Activated CD8-positive, alpha-beta T cell treated with anti-CD3 and anti-CD28 coated beads, Interleukin-2, amount 10 ng/mL, durations not matched to agents 7 days and 5 days (primary cell): Measurements from ENCODE around the gene MICAL2. TPM values are rescaled to one million over a fixed set of nuclear protein-coding genes. Genes with fewer than 3 reads are reported as not detected.

Experiments used
- ATAC-seq: fragments of 150-1000 bp; cut with Tn5 transposase; one replicate; pipeline ENCODE4 v1.10.0; 2021; ENCODE audit warnings: moderate library complexity
- CTCF ChIA-PET: fragments of 350-600 bp; sonication (Branson Sonifier 250); formaldehyde crosslinking; loops from one replicate; lab custom pipeline; 2021; ENCODE audit warnings: antibody characterized with exemption; lab: Charles Lee
- POLR2A ChIA-PET: fragments of 350-600 bp; sonication (Branson Sonifier 250); formaldehyde crosslinking; loops from one replicate; lab custom pipeline; 2021; ENCODE audit warnings: antibody characterized with exemption; lab: Charles Lee
- DNase-seq: peaks from one replicate; pipeline ENCODE4 v3.0.0-alpha.2; 2020
- H3K27ac Mint-ChIP-seq: one replicate; pipeline ENCODE4 v1.8.0; 2021; ENCODE audit warnings: mild to moderate bottlenecking, mixed read lengths
- H3K27me3 Mint-ChIP-seq: one replicate; pipeline ENCODE4 v1.8.0; 2021; ENCODE audit warnings: low read depth, mixed read lengths
- H3K36me3 Mint-ChIP-seq: one replicate; pipeline ENCODE4 v1.8.0; 2021; ENCODE audit warnings: low read depth, mixed read lengths
- H3K4me1 Mint-ChIP-seq: one replicate; pipeline ENCODE4 v1.8.0; 2021; ENCODE audit warnings: low read depth, mixed read lengths
- H3K4me3 Mint-ChIP-seq: one replicate; pipeline ENCODE4 v1.8.0; 2021; ENCODE audit warnings: mild to moderate bottlenecking, mixed read lengths
- H3K9me3 Mint-ChIP-seq: one replicate; pipeline ENCODE4 v1.8.0; 2022; ENCODE audit warnings: mixed read lengths; ENCODE audit not compliant: insufficient read depth
- total RNA-seq, 2 experiments: library from RNA; stranded (reverse); gene quantifications; one replicate each; pipeline ENCODE4 v1.2.3, GENCODE V29; 2021

Gene MICAL2
- total RNA-seq, 2 experiments from 2014 or later, result 34.9 to 37.5 TPM

GRCh38 chr11:12110714-12111548, 541 bp downstream of the MICAL2 start:
- no peaks in the 10 kb centered on the region for H3K36me3 Mint-ChIP-seq
- DNase-seq (peak; percentile 62), ATAC-seq (peak; percentile 52)
- H3K9me3 Mint-ChIP-seq, result no peaks in the 10 kb centered on the region
- H3K27me3 Mint-ChIP-seq, result no peaks in the 10 kb centered on the region
- H3K27ac Mint-ChIP-seq, result peak overlapping the region; percentile 32
- ChIA-PET POLR2A (interaction anchor here (0.7 to 4.4 kb wide), 7 partner anchors 10 to 97 kb away, joined by 3 to 25 read pairs (median 4); no protein-coding TSS in a partner anchor), CTCF (interaction anchor here (1.3 to 3.4 kb wide), 4 partner anchors 10 to 114 kb away, joined by 4 to 17 read pairs (median 12); no protein-coding TSS in a partner anchor)
- peaks cover 46% of the 10 kb centered on the region for H3K4me1 Mint-ChIP-seq
- peak overlapping the region; percentile 79 for H3K4me3 Mint-ChIP-seq

- no peaks in the 10 kb centered on the region for H3K27me3 Mint-ChIP-seq
- ChIA-PET POLR2A (interaction anchor here (2.5 to 4.4 kb wide), 2 partner anchors 22 to 25 kb away, joined by 8 to 25 read pairs; no protein-coding TSS in a partner anchor), CTCF (interaction anchor here (1.3 to 3.2 kb wide), 2 partner anchors 10 to 113 kb away, joined by 4 to 17 read pairs; no protein-coding TSS in a partner anchor)
- H3K4me1 Mint-ChIP-seq, result peaks cover 46% of the 10 kb centered on the region
- H3K4me3 Mint-ChIP-seq, result peak overlapping the region; percentile 79
- ATAC-seq, result no peak
- H3K9me3 Mint-ChIP-seq, result no peaks in the 10 kb centered on the region
- H3K36me3 Mint-ChIP-seq, result peaks cover 5% of the 10 kb centered on the region
- DNase-seq, result no peak
- no peak overlapping the region for H3K27ac Mint-ChIP-seq
Observed at GRCh38 chr11:12111549-12112520, 1.4 kb downstream of the MICAL2 start.

- ATAC-seq (no peak), DNase-seq (no peak)
- H3K4me1 Mint-ChIP-seq, result peaks cover 52% of the 10 kb centered on the region
- H3K4me3 Mint-ChIP-seq, result no peak overlapping the region
- CTCF ChIA-PET, result no interaction called here
- POLR2A ChIA-PET, result no interaction called here
- no peaks in the 10 kb centered on the region for H3K27me3 Mint-ChIP-seq
- H3K27ac Mint-ChIP-seq, result no peak overlapping the region
- H3K36me3 Mint-ChIP-seq, result peaks cover 5% of the 10 kb centered on the region
- no peaks in the 10 kb centered on the region for H3K9me3 Mint-ChIP-seq
Observed at GRCh38 chr11:12112750-12113149, 2.4 kb downstream of the MICAL2 start.

GRCh38 chr11:12113294-12113693, 2.9 kb downstream of the MICAL2 start:
- H3K27me3 Mint-ChIP-seq, result no peaks in the 10 kb centered on the region
- no peak overlapping the region for H3K4me3 Mint-ChIP-seq
- CTCF ChIA-PET, result no interaction called here

GRCh38 chr11:12114193-12115033, 4.0 kb downstream of the MICAL2 start:
- Mint-ChIP-seq H3K9me3 (no peaks in the 10 kb centered on the region), H3K27ac (no peak overlapping the region), H3K27me3 (no peaks in the 10 kb centered on the region), H3K4me3 (no peak overlapping the region), H3K4me1 (peaks cover 53% of the 10 kb centered on the region), H3K36me3 (peaks cover 8% of the 10 kb centered on the region)
- no peak for DNase-seq
- ATAC-seq, result no peak
- ChIA-PET POLR2A (interaction anchor here (1.0 kb wide), 1 partner anchor 28 kb away, joined by 3 read pairs; no protein-coding TSS in a partner anchor), CTCF (no interaction called here)

More at GRCh38 chr11:12113294-12113693, 2.9 kb downstream of the MICAL2 start:
- Mint-ChIP-seq H3K27ac (no peak overlapping the region), H3K4me1 (peaks cover 56% of the 10 kb centered on the region), H3K9me3 (no peaks in the 10 kb centered on the region), H3K36me3 (peaks cover 6% of the 10 kb centered on the region)
- no peak for ATAC-seq
- POLR2A ChIA-PET, result no interaction called here
- no peak for DNase-seq

GRCh38 chr11:12116425-12117032, 6.1 kb downstream of the MICAL2 start:
- ChIA-PET POLR2A (interaction anchor here (2.0 kb wide), 1 partner anchor 48 kb away, joined by 6 read pairs; no protein-coding TSS in a partner anchor), CTCF (interaction anchor here (0.6 to 3.5 kb wide), 5 partner anchors 83 to 272 kb away, joined by 3 to 17 read pairs (median 3); no protein-coding TSS in a partner anchor)
- ATAC-seq (no peak), DNase-seq (no peak)
- H3K9me3 Mint-ChIP-seq, result no peaks in the 10 kb centered on the region
- peaks cover 8% of the 10 kb centered on the region for H3K36me3 Mint-ChIP-seq
- peaks cover 48% of the 10 kb centered on the region for H3K4me1 Mint-ChIP-seq
- H3K27me3 Mint-ChIP-seq, result no peaks in the 10 kb centered on the region
- no peak overlapping the region for H3K27ac Mint-ChIP-seq
- no peak overlapping the region for H3K4me3 Mint-ChIP-seq

- peaks cover 8% of the 10 kb centered on the region for H3K36me3 Mint-ChIP-seq
- H3K27ac Mint-ChIP-seq, result no peak overlapping the region
- peaks cover 47% of the 10 kb centered on the region for H3K4me1 Mint-ChIP-seq
- DNase-seq, result no peak
- CTCF ChIA-PET, result interaction anchor here (0.6 to 3.5 kb wide), 6 partner anchors 82 to 272 kb away, joined by 3 to 17 read pairs (median 4); no protein-coding TSS in a partner anchor
- no peak for ATAC-seq
- POLR2A ChIA-PET, result interaction anchor here (0.7 to 2.0 kb wide), 3 partner anchors 23 to 105 kb away, joined by 3 to 6 read pairs (median 3); no protein-coding TSS in a partner anchor
- H3K27me3 Mint-ChIP-seq, result no peaks in the 10 kb centered on the region
- H3K9me3 Mint-ChIP-seq, result no peaks in the 10 kb centered on the region
- no peak overlapping the region for H3K4me3 Mint-ChIP-seq
Observed at GRCh38 chr11:12117200-12117599, 6.8 kb downstream of the MICAL2 start.

GRCh38 chr11:12117611-12118010, 7.2 kb downstream of the MICAL2 start:
- H3K27me3 Mint-ChIP-seq, result no peaks in the 10 kb centered on the region
- no peak for ATAC-seq
- H3K4me3 Mint-ChIP-seq, result no peak overlapping the region
- ChIA-PET POLR2A (interaction anchor here (0.7 to 2.0 kb wide), 3 partner anchors 23 to 105 kb away, joined by 3 to 6 read pairs (median 3); no protein-coding TSS in a partner anchor), CTCF (interaction anchor here (1.4 to 3.5 kb wide), 2 partner anchors 107 to 118 kb away, joined by 5 to 17 read pairs; no protein-coding TSS in a partner anchor)
- no peak for DNase-seq
- H3K9me3 Mint-ChIP-seq, result no peaks in the 10 kb centered on the region
- H3K36me3 Mint-ChIP-seq, result peaks cover 8% of the 10 kb centered on the region
- peaks cover 46% of the 10 kb centered on the region for H3K4me1 Mint-ChIP-seq
- no peak overlapping the region for H3K27ac Mint-ChIP-seq

GRCh38 chr11:12118949-12119348, 8.6 kb downstream of the MICAL2 start:
- Mint-ChIP-seq H3K36me3 (peaks cover 8% of the 10 kb centered on the region), H3K9me3 (no peaks in the 10 kb centered on the region), H3K27me3 (no peaks in the 10 kb centered on the region), H3K4me3 (no peak overlapping the region), H3K27ac (no peak overlapping the region), H3K4me1 (peaks cover 43% of the 10 kb centered on the region)
- ChIA-PET CTCF (interaction anchor here (0.6 to 3.5 kb wide), 4 partner anchors 29 to 117 kb away, joined by 3 to 17 read pairs (median 4); no protein-coding TSS in a partner anchor), POLR2A (no interaction called here)
- ATAC-seq (no peak), DNase-seq (no peak)

- ChIA-PET POLR2A (no interaction called here), CTCF (interaction anchor here (3.5 to 3.7 kb wide), 2 partner anchors 10 to 116 kb away, joined by 17 read pairs; partner anchors contain the start of gene MICAL2)
- H3K27ac Mint-ChIP-seq, result no peak overlapping the region
- H3K36me3 Mint-ChIP-seq, result peaks cover 8% of the 10 kb centered on the region
- no peak for ATAC-seq
- no peak for DNase-seq
- no peaks in the 10 kb centered on the region for H3K27me3 Mint-ChIP-seq
- no peaks in the 10 kb centered on the region for H3K9me3 Mint-ChIP-seq
- no peak overlapping the region for H3K4me3 Mint-ChIP-seq
- peaks cover 48% of the 10 kb centered on the region for H3K4me1 Mint-ChIP-seq
Observed at GRCh38 chr11:12119502-12119901, 9.1 kb downstream of the MICAL2 start.
